Tibial nerve (tissue), 4 donors: ENCODE results near the gene FMO2. TPM values are rescaled to one million over a fixed set of nuclear protein-coding genes. Genes with fewer than 3 reads are reported as not detected.

Experiments
- DNase-seq, 2 donors: peaks; one replicate each; pipeline ENCODE4 v3.0.0-alpha.2; 2019; ENCODE audit warnings: low spot score in 2 of 2
- H3K27ac ChIP-seq, 4 donors: fragments of 200-600 bp; sonication (generic) in 3 of 4; one replicate each; pipeline ENCODE4 v1.5.1; 2017 to 2019; ENCODE audit warnings: mild to moderate bottlenecking in 1 of 4
- H3K27me3 ChIP-seq, 2 donors: fragments of 200-600 bp; sonication (generic) in 1 of 2; one replicate each; pipeline versions ENCODE4 v1.5.1 to v1.6.0; 2017 to 2019
- H3K36me3 ChIP-seq, 3 donors: fragments of 200-600 bp; sonication (generic); one replicate each; pipeline ENCODE4 v1.5.1; 2018 to 2019
- H3K4me1 ChIP-seq, 4 donors: fragments of 200-600 bp; sonication (generic) in 3 of 4; one replicate each; pipeline ENCODE4 v1.5.1; 2017 to 2019
- H3K4me3 ChIP-seq, 4 donors: fragments of 200-600 bp; sonication (generic) in 3 of 4; one replicate each; pipeline ENCODE4 v1.5.1; 2017 to 2019; ENCODE audit warnings: mild to moderate bottlenecking in 1 of 4, moderate library complexity in 1 of 4
- H3K9me3 ChIP-seq, 4 donors: fragments of 200-600 bp; sonication (generic) in 3 of 4; one replicate each; pipeline ENCODE4 v1.5.1; 2017 to 2019
- CTCF ChIP-seq, 5 experiments: fragments of 200-600 bp in 3 of 5; fragments of 450-650 bp in 2 of 5; sonication (generic) in 3 of 5; IDR thresholded peaks; one replicate each; pipeline ENCODE4 v1.5.1; 2016 to 2019; ENCODE audit warnings: antibody characterized with exemption in 5 of 5, mild to moderate bottlenecking in 3 of 5, moderate library complexity in 2 of 5
- EP300 ChIP-seq, 2 donors: sonication (generic); formaldehyde crosslinking; IDR thresholded peaks; one replicate each; pipeline ENCODE4 v1.6.1; 2017; ENCODE audit warnings: antibody characterized with exemption in 2 of 2, mild to moderate bottlenecking in 1 of 2
- POLR2A ChIP-seq, 2 donors: fragments of 450-650 bp; IDR thresholded peaks; one replicate each; pipeline ENCODE4 v1.6.1; 2017; ENCODE audit warnings: antibody characterized with exemption in 2 of 2, mild to moderate bottlenecking in 2 of 2, moderate library complexity in 2 of 2
- WGBS, 2 donors: methylation state at CpG; one replicate each; pipeline ENCODE4 v1.1.5; 2018; 5-methylcytosine and 5-hydroxymethylcytosine counted together
- small RNA-seq: library from RNA; depleted of rRNA; stranded (forward); fragments of <200 nt; gene quantifications from one replicate; pipeline ENCODE3, GENCODE V24; 2016
- total RNA-seq, 4 donors: library from RNA; depleted of rRNA; stranded (reverse); fragments of >200 nt; gene quantifications; one replicate each; pipeline ENCODE4 v1.1.0, GENCODE V29; 2016

FMO2 gene
- total RNA-seq, 4 donors from 2014 or later: 25.7 to 36.6 (median 33.7) TPM

DNA sequence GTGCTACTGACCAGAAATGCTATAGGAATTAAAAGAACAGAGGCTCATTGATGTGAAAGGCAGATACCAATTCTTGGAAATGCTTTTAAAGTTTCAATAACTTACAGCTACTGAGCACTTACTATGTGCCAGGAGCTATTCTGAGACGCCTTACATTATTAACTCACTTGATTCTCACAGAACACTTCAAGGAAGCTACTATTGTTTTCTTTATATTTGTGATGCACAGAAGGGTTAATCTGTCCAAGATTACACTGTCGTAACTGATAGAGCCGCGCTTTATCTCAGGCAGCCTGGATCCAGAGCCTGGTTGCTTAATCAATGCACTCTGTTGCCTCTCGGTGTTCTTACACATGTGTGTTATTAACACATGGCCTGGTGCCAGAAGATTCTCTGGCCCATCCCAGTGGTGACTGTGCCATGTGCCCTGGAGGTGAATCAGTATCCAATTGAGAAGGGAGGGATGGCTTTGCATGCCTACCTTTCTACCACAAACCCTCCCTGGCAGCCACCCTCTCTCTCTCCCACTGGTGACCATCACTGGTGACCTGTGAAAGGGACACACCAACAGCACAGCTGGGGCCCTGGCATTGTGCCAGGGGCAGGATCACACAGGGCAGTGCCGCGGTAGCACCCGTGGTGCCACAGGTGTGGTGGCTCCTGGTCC lies 72.0 kb downstream of the FMO2 start:
- H3K27ac ChIP-seq: peak overlapping the region in 3 of 4 donors; percentile 37 to 55 (median 54)
- peaks cover 0 to 6% of the 10 kb centered on the region in 2 donors for H3K27me3 ChIP-seq
- peaks cover 0 to 27% (median under 1%) of the 10 kb centered on the region in 4 donors for H3K4me1 ChIP-seq
- H3K36me3 ChIP-seq: no peaks in the 10 kb centered on the region
- H3K9me3 ChIP-seq: no peaks in the 10 kb centered on the region
- no peak overlapping the region for H3K4me3 ChIP-seq
- TF ChIP-seq CTCF (IDR thresholded peaks at IDR 0.05): no peak
- TF ChIP-seq POLR2A (IDR thresholded peaks at IDR 0.05): no peak
- TF ChIP-seq EP300 (IDR thresholded peaks at IDR 0.05): no peak
- 45 to 50% methylated on average over 8 of the region's 8 CpGs for WGBS, 2 donors
- DNase-seq: peak; percentile 45 to 61

GRCh38 chr1:171257607-171258076 lies 72.5 kb downstream of the FMO2 start:
- Histone ChIP-seq H3K9me3 (no peaks in the 10 kb centered on the region), H3K36me3 (no peaks in the 10 kb centered on the region), H3K4me3 (no peak overlapping the region), H3K4me1 (peaks cover 0 to 26% (median 0%) of the 10 kb centered on the region in 4 donors), H3K27ac (peak overlapping the region in 3 of 4 donors; percentile 37 to 55 (median 54)), H3K27me3 (peaks cover 0 to under 1% of the 10 kb centered on the region in 2 donors)
- DNase-seq: no peak
- WGBS, 2 donors: 39 to 44% methylated on average over 5 of the region's 5 CpGs
- TF ChIP-seq EP300 (IDR thresholded peaks at IDR 0.05): no peak
- no peak for TF ChIP-seq CTCF (IDR thresholded peaks at IDR 0.05)
- TF ChIP-seq POLR2A (IDR thresholded peaks at IDR 0.05): no peak

GRCh38 chr1:171258429-171258828 lies 73.3 kb downstream of the FMO2 start:
- WGBS, 2 donors: 50 to 63% methylated on average over 3 of the region's 3 CpGs
- H3K4me1 ChIP-seq: peaks cover 0 to 26% (median 0%) of the 10 kb centered on the region in 4 donors
- DNase-seq: no peak
- H3K27me3 ChIP-seq: no peaks in the 10 kb centered on the region
- H3K9me3 ChIP-seq: no peaks in the 10 kb centered on the region
- H3K36me3 ChIP-seq: no peaks in the 10 kb centered on the region
- H3K4me3 ChIP-seq: no peak overlapping the region
- TF ChIP-seq EP300 (IDR thresholded peaks at IDR 0.05): no peak
- TF ChIP-seq CTCF (IDR thresholded peaks at IDR 0.05): no peak
- no peak for TF ChIP-seq POLR2A (IDR thresholded peaks at IDR 0.05)
- H3K27ac ChIP-seq: peak overlapping the region in 2 of 4 donors; percentile 21 to 55

- Histone ChIP-seq H3K4me3 (no peak overlapping the region), H3K36me3 (no peaks in the 10 kb centered on the region), H3K27me3 (no peaks in the 10 kb centered on the region), H3K4me1 (peaks cover 0 to 26% (median 0%) of the 10 kb centered on the region in 4 donors), H3K27ac (peak overlapping the region in 2 of 4 donors; percentile 16 to 55), H3K9me3 (no peaks in the 10 kb centered on the region)
- no peak for DNase-seq
- no peak for TF ChIP-seq EP300 (IDR thresholded peaks at IDR 0.05)
- TF ChIP-seq CTCF (IDR thresholded peaks at IDR 0.05): no peak
- no peak for TF ChIP-seq POLR2A (IDR thresholded peaks at IDR 0.05)
- WGBS, 2 donors: 24 to 36% methylated on average over 2 of the region's 2 CpGs
Observed at GRCh38 chr1:171258943-171259342, 73.8 kb downstream of the FMO2 start.

Small RNA genes lying within 50 kb of the gene (small RNA-seq; reads per million reads assigned to genes)
- not detected for gene RF00019

Other genes starting within 250 kb of the FMO2 start
- gene MROH9, start 249.8 kb upstream of the FMO2 start, total RNA-seq: 1 to 10 TPM in 1 of 4 donors, not detected in 3; 3.9 TPM
- 1 to 10 TPM; 1.8 to 4.8 (median 3.1) TPM for gene FMO3, start 94.4 kb upstream of the FMO2 start, total RNA-seq
- gene FMO1, start 63.2 kb downstream of the FMO2 start, total RNA-seq: 1 to 10 TPM in 1 of 4 donors, under 1 TPM in 3; 0.21 to 2.9 (median 0.67) TPM
- 10 to 100 TPM in 1 of 4 donors, 1 to 10 TPM in 3; 2.4 to 27.3 (median 3.9) TPM for gene FMO4, start 128.9 kb downstream of the FMO2 start, total RNA-seq